ENCODE data around the gene C4orf50.

Gene C4orf50

GRCh38 chr4:5973033-5973432, 45.2 kb downstream of the C4orf50 start:
- in situ Hi-C loops (cut with MboI; ENCODE audit: low sequenced_read_pairs) = no loop called here

DNA sequence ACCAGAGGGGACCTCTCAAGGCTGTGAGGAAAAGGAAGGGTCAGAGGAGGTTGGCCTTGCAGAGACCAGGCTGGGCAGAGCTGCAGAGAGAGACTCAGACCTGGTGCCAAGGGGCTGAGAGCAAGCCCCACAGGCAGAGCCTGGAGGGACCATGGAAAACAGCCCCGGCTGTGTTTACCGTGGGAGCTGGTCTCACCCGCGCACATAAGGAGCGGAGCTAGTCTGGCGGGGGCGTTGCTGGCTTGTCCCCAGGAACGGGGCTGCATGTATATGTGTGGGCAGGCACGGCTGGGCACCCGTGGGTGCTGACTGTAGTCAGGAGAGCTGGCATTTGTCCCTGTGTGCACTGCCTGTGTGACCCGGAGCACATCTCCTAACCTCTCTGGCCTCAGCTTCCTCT, 45.7 kb downstream of the C4orf50 start:
- in situ Hi-C loops (cut with MboI; ENCODE audit: low sequenced_read_pairs) = no loop called here

DNA sequence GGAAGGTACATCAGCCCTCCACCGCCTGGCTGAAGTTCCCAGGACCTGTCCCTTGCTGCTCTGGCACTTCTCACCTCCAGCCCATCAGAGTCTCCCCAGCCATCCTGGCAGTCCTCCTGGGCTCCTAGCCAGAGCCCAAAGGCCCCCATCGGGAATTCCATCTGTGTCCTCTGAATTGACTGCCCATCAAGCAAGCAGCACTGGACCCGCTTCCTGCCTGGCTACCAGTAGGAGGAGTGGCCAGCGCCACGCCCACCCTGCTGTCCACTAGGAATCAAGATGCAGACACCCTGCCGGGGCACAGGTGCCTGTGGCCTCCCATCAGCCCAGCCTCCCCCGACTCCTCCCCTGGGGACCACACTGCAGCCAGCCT, 47.2 kb downstream of the C4orf50 start:
- in situ Hi-C loops (cut with MboI; ENCODE audit: low sequenced_read_pairs) = no loop called here

DNA sequence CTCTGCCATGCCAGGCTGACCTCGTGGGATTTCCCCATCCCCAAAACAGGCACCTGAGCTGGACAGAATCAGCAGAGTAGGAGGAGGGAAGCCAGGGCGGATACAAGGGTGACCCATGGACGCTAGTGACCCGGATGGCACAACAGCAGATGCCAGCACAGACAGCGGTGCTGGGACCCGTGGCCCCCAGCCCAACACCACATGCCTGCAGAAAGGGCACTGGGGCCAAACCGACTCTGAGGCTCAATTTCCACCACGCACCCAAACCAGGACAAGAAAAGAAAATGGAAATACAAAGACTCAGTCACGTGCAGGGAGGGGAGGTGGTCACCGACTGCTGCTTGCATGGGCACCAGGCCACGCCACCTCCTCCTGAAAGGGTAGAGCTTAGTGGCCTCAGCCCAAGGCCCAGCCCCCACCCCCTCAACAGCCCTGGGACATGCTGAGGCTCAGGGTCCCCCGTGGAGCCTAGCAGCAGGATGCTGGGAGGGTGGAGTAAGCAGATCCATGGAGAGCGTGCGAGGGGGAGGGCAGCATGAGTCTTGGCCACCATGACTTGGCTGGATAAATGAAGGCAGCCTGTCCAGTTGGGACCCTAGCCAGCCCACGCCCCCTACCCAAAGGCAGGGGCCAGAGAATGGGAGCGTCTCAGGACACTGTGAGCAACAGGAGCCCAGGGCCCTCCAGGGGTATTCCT, 47.7 kb downstream of the C4orf50 start:
- in situ Hi-C loops (cut with MboI; ENCODE audit: low sequenced_read_pairs) = no loop called here

GRCh38 chr4:5969777-5970176, 48.5 kb downstream of the C4orf50 start:
- in situ Hi-C loops (cut with MboI; ENCODE audit: low sequenced_read_pairs) = no loop called here

DNA sequence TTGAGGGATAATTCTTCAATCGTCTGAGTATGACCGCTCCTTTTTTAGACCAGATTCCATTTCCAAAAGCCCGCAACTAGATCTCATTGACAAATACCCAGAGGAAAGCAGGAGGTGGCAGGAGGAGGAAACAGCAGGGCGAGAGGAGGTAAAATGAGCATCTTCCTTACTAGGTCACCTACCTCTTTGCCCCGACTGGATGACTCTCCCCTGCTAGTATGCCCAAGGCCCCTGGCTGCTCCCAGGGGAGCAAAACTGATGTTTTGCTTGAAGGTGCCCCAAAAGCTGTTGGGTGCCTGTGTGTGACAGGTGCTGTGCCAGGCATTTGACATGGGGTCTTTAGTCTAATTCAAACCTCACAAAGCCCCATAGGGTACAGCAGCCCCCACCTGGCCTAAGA, 48.9 kb downstream of the C4orf50 start:
- in situ Hi-C loops (cut with MboI; ENCODE audit: low sequenced_read_pairs) = no loop called here

GRCh38 chr4:5968246-5968645, 50.0 kb downstream of the C4orf50 start:
- in situ Hi-C loops (cut with MboI; ENCODE audit: low sequenced_read_pairs) = no loop called here

DNA sequence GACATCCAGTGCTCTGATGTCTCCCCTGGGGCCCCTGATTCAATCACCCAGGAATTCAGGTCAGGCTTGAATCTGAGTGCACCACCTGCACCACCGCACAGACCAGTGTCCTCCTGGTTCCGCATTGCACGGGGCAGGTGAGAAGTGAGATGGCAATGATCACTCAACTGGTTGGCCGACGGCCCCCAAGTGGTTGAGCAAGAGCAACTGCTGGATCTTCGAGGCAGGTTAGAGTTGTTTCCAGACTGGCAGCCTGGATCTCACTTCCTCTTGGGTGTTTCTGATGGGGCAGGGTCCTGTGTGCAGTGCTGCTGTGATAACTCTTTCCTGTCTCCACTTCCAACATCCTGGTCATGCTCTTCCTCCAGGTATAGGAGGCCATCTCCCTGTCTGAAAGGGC, 50.4 kb downstream of the C4orf50 start:
- in situ Hi-C loops (cut with MboI; ENCODE audit: low sequenced_read_pairs) = no loop called here

- in situ Hi-C loops (cut with MboI; ENCODE audit: low sequenced_read_pairs) = no loop called here
Measured at GRCh38 chr4:5965225-5965624, 53.0 kb downstream of the C4orf50 start.

DNA sequence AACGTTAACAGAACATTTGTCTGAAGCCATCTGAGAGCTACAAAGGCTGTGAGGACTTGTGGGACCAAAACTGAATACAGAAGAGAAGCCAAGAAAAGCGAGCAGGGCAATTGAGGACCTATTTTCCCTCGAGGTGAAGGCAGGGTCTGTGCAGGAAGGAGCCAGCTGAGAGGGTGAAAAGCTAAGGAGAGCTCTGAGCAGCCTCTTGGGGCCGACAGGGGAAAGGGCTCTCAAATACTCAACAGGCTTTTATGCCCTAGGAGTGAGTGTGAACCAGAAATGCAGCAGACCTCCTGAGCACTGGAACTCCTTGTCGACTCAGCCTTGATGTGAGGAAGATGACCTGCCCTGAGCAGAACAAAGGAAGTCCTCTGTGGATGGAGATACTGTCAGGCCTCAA, 54.2 kb downstream of the C4orf50 start:
- in situ Hi-C loops (cut with MboI; ENCODE audit: low sequenced_read_pairs) = no loop called here

- in situ Hi-C loops (cut with MboI; ENCODE audit: low sequenced_read_pairs) = no loop called here
Measured at GRCh38 chr4:5963611-5964010, 54.6 kb downstream of the C4orf50 start.

DNA sequence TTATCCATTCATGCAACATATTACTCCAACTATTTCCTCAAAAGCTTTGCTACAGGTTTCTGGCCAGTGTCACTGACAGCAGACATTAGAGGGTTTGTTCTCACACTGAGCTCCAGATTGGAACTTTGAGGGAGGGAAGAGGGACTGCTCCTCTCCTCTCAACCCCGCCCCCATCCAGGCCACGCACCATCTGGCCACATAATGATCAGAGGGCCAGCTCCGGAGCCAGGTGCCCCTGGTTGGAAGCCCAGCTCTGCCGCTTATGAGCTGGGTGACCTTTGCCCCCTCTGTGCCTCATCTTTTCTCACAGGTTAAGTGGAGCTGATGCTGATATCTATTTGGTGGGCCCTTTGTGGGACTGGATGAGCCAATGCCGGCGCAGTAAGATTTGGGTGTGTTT, 55.8 kb downstream of the C4orf50 start:
- in situ Hi-C loops (cut with MboI; ENCODE audit: low sequenced_read_pairs) = no loop called here

DNA sequence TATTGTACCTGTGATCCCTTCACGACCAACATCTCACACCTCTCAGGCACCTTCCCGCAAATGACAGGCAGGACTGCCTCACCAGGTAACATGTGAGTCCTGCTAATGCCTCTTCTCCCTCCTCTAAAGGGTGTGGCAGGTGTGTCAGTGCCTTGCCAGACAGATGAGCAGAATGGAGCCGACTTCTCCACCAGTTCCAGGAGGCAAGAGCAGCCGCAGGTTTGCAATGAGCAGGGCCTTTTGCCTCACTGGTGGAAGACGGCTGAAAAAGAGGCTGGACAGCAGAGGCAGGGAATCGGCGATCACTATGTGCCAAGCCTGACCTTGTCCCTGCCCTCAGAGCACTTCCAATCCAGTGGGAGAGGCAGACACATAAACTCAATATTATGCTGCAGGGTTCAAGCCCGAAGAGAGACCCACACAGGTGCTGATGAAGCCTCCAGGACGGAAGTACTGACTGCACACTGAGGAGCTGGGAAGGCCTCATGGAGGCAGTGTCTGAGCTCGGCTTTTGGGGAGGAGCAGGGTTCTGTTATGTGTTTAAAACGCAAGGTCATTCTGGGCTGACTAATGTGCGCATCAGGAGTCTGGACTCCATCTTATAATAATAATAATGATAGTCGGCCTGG, 57.9 kb downstream of the C4orf50 start:
- in situ Hi-C loops (cut with MboI; ENCODE audit: low sequenced_read_pairs) = no loop called here

GRCh38 chr4:5959211-5959982, 58.8 kb downstream of the C4orf50 start:
- in situ Hi-C loops (cut with MboI; ENCODE audit: low sequenced_read_pairs) = no loop called here

GRCh38 chr4:5958199-5958735, 60.0 kb downstream of the C4orf50 start:
- in situ Hi-C loops (cut with MboI; ENCODE audit: low sequenced_read_pairs) = no loop called here

GRCh38 chr4:5957076-5957475, 61.2 kb downstream of the C4orf50 start:
- in situ Hi-C loops (cut with MboI; ENCODE audit: low sequenced_read_pairs) = no loop called here

GRCh38 chr4:5956285-5957021, 61.8 kb downstream of the C4orf50 start:
- in situ Hi-C loops (cut with MboI; ENCODE audit: low sequenced_read_pairs) = no loop called here

DNA sequence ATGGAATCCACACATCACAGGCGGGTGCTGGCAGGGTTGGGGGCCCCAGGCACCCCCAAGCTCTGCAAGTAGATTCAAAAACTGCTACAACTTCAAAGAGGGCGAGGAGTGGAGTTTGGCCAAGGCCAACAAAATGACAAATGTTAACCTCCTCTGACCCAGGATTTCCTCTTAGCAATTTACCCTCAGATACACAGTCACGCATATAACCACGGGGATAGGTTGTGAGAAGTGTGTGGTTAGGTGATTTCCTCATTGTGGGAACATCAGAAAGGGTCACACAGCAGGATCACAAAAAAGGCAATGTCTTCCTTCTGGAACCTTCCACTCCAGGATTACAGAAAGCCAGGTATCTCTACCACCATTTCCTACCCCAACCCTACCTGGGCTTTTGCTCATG, 62.4 kb downstream of the C4orf50 start:
- in situ Hi-C loops (cut with MboI; ENCODE audit: low sequenced_read_pairs) = no loop called here

GRCh38 chr4:5955201-5955821, 62.9 kb downstream of the C4orf50 start:
- in situ Hi-C loops (cut with MboI; ENCODE audit: low sequenced_read_pairs) = no loop called here

DNA sequence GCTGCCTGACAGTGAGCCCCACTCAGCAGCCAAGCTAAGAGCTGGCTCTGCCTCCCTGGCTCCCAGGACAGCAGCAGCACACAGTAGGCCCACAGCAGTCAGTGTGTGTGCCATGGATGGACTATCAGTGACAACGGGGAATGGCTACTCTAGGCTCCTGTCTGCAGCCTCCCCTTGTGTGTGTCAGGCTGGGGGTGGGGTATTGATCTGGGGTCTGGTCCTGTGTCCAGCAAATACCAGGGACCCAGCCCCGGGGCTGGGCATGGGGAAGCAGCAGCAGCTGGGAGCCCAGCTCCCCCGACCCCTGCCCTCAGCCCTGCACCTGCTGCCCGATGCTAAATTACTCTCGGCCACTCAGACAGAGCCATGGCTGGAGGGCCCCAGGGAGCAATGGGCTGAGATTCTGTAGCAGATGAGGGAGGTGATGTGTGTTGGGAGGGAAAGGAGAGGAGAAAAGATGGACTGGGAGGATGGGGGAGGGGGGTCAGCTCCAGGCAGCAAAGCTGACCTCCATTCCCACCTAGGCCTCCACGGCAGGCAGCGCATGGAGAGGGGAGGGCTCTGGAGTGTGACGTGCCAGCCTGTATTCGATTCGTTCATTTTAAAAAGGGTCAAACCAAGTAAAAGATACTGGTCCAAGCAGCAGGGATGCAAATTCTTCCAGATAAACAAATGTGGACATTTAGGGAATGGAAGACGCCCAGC, 64.0 kb downstream of the C4orf50 start:
- in situ Hi-C loops (cut with MboI; ENCODE audit: low sequenced_read_pairs) = no loop called here
